B cell (primary cell): ENCODE data around the gene SLC35F2. TPM values are rescaled to one million over a fixed set of nuclear protein-coding genes. Genes with fewer than 3 reads are reported as not detected.

ENCODE experiments used
- ATAC-seq: fragments of 200-7000 bp; cut with Tn5 transposase; one replicate; pipeline ENCODE4 v1.10.0; 2021; ENCODE audit warnings: low read depth, mild to moderate bottlenecking, moderate number of reproducible peaks, moderate library complexity
- CTCF ChIA-PET: fragments of 350-600 bp; sonication (Branson Sonifier 250); formaldehyde crosslinking; loops from one replicate; lab custom pipeline; 2021; ENCODE audit warnings: antibody characterized with exemption, inconsistent platforms; lab: Charles Lee
- POLR2A ChIA-PET: fragments of 350-600 bp; sonication (Branson Sonifier 250); formaldehyde crosslinking; loops from one replicate; lab custom pipeline; 2021; ENCODE audit warnings: antibody characterized with exemption; lab: Charles Lee
- DNase-seq: peaks from one replicate; pipeline ENCODE4 v3.0.0; 2013
- H2AFZ ChIP-seq: 2 replicates; pipeline ENCODE4 v1.6.1; 2012; ENCODE audit warnings: mild to moderate bottlenecking, low read depth, low read length; ENCODE audit not compliant: insufficient read depth, poor library complexity, severe bottlenecking
- H3K27ac ChIP-seq, 2 donors: 1 replicate in 1 of 2; 2 replicates in 1 of 2; pipeline ENCODE4 v1.5.1; 2012 to 2013; ENCODE audit warnings: low read length in 2 of 2, mild to moderate bottlenecking in 2 of 2, moderate library complexity in 1 of 2
- H3K27me3 ChIP-seq, 4 experiments: fragments of 200-600 bp in 1 of 4; sonication (generic) in 1 of 4; replicated peaks in 1 of 4; 1 replicate in 2 of 4; 2 replicates in 2 of 4; pipeline versions ENCODE4 v1.6.1 to v1.7.0; 2013 to 2016; ENCODE audit warnings: low read length in 3 of 4, mild to moderate bottlenecking in 2 of 4, mixed read lengths in 1 of 4, moderate library complexity in 1 of 4; ENCODE audit not compliant: insufficient read depth in 4 of 4, control insufficient read depth in 3 of 4; ENCODE audit errors: control extremely low read depth in 1 of 4
- H3K36me3 ChIP-seq, 2 experiments: replicated peaks in 1 of 2; 1 replicate in 1 of 2; 2 replicates in 1 of 2; pipeline versions ENCODE4 v1.6.1 to v1.7.1; 2013; ENCODE audit warnings: low read length in 1 of 2; ENCODE audit not compliant: insufficient read depth in 2 of 2, control insufficient read depth in 1 of 2; ENCODE audit errors: control extremely low read depth in 1 of 2, extremely low read depth in 1 of 2
- H3K4me1 ChIP-seq, 2 donors: fragments of 200-600 bp in 1 of 2; sonication (generic) in 1 of 2; 1 replicate in 1 of 2; 2 replicates in 1 of 2; pipeline versions ENCODE4 v1.5.1 to v1.6.1; 2013 to 2017; ENCODE audit warnings: low read length in 2 of 2; ENCODE audit not compliant: control insufficient read depth in 2 of 2, insufficient read depth in 2 of 2
- H3K4me2 ChIP-seq: replicated peaks from 2 replicates; pipeline ENCODE3; 2012; ENCODE audit warnings: mild to moderate bottlenecking, low read depth, low read length; ENCODE audit not compliant: poor library complexity, severe bottlenecking
- H3K4me3 ChIP-seq, 5 experiments: fragments of 200-600 bp in 1 of 5; sonication (generic) in 1 of 5; 1 replicate in 3 of 5; 2 replicates in 2 of 5; pipeline versions ENCODE4 v1.5.1 to v1.7.0; 2011 to 2016; ENCODE audit warnings: low read length in 4 of 5, mild to moderate bottlenecking in 4 of 5, low read depth in 2 of 5, control low read depth in 1 of 5, moderate library complexity in 1 of 5; ENCODE audit not compliant: insufficient read depth in 1 of 5; ENCODE audit errors: control extremely low read depth in 1 of 5, extremely low read depth in 1 of 5
- H3K79me2 ChIP-seq: fragments of 200-600 bp; sonication (generic); one replicate; pipeline ENCODE4 v1.6.0; 2016; ENCODE audit warnings: low read length; ENCODE audit not compliant: control insufficient read depth, insufficient read depth
- H3K9ac ChIP-seq: fragments of 200-600 bp; sonication (generic); 2 replicates; pipeline ENCODE4 v1.6.1; 2017; ENCODE audit warnings: mild to moderate bottlenecking, low read length, moderate library complexity
- H3K9me3 ChIP-seq, 3 donors: one replicate each; pipeline versions ENCODE4 v1.6.1 to v1.7.1; 2013; ENCODE audit warnings: low read length in 2 of 3; ENCODE audit not compliant: control insufficient read depth in 2 of 3, insufficient read depth in 1 of 3; ENCODE audit errors: control extremely low read depth in 1 of 3
- H4K20me1 ChIP-seq: 2 replicates; pipeline ENCODE4 v1.6.0; 2012; ENCODE audit warnings: mild to moderate bottlenecking, low read length; ENCODE audit not compliant: insufficient read depth, control insufficient read depth, poor library complexity, severe bottlenecking
- H3K27ac Mint-ChIP-seq: one replicate; pipeline ENCODE4 v1.8.0; 2021; ENCODE audit warnings: mixed read lengths
- H3K27me3 Mint-ChIP-seq: one replicate; pipeline ENCODE4 v1.8.0; 2021; ENCODE audit warnings: mixed read lengths
- H3K4me1 Mint-ChIP-seq: one replicate; pipeline ENCODE4 v1.8.0; 2021; ENCODE audit warnings: mixed read lengths
- H3K4me3 Mint-ChIP-seq: one replicate; pipeline ENCODE4 v1.8.0; 2021; ENCODE audit warnings: mixed read lengths
- H3K9me3 Mint-ChIP-seq: one replicate; pipeline ENCODE4 v1.8.0; 2022; ENCODE audit warnings: mixed read lengths; ENCODE audit not compliant: insufficient read depth
- EZH2 ChIP-seq: IDR thresholded peaks from 2 replicates; pipeline ENCODE4 v1.6.1; 2012; ENCODE audit warnings: borderline replicate concordance, low read depth, mild to moderate bottlenecking, moderate library complexity, low read length; ENCODE audit not compliant: insufficient read depth, poor library complexity, severe bottlenecking
- WGBS: methylation state at CpG from one replicate; pipeline ENCODE4 v1.1.5; 2013; ENCODE audit warnings: missing lambda C conversion rate; ENCODE audit not compliant: insufficient coverage; 5-methylcytosine and 5-hydroxymethylcytosine counted together
- intact Hi-C: fragments of 100-400 bp; cut with micrococcal nuclease; formaldehyde crosslinking; loops from one replicate; pipeline ENCODE4 v1.10.0; 2022
- polyA plus RNA-seq: library from polyadenylated mRNA; depleted of rRNA; stranded (reverse); fragments of >200 nt; gene quantifications from 2 replicates; pipeline ENCODE4 v1.2.3, GENCODE V29; 2012
- total RNA-seq, 2 donors: library from RNA; stranded (reverse); fragments of 120-200 nt in 1 of 2; gene quantifications; 1 replicate in 1 of 2; 2 replicates in 1 of 2; pipeline versions ENCODE4 v1.2.3 to v1.2.4, GENCODE V29; 2013 to 2022
- TF ChIP-seq, protein P1 (sequence below): fragments of 200-600 bp; IDR thresholded peaks from one replicate; pipeline ENCODE4 v1.8.0; 2022; ENCODE audit warnings: antibody characterized with exemption, mild to moderate bottlenecking

SLC35F2 gene
- total and polyA plus RNA-seq, 2 donors (not counting 1 experiment from before 2014, with no cell fraction given): 10.9 TPM

GRCh38 chr11:107825875-107826274 lies 32.7 kb downstream of the SLC35F2 start:
- no peak overlapping the region for H3K27ac ChIP-seq
- Mint-ChIP-seq H3K27me3 (no peaks in the 10 kb centered on the region), H3K4me3 (no peak overlapping the region), H3K4me1 (peaks cover 18% of the 10 kb centered on the region), H3K27ac (peak overlapping the region; percentile 26), H3K9me3 (no peaks in the 10 kb centered on the region)
- H3K4me2 ChIP-seq: no peak overlapping the region
- H3K27me3 ChIP-seq: no peaks in the 10 kb centered on the region
- ChIA-PET CTCF (interaction anchor here (0.7 kb wide), 2 partner anchors 277 to 839 kb away, joined by 3 read pairs; partner anchors contain the start of gene DDX10), POLR2A (no interaction called here)
- no CpG with 5 or more reads among the region's 2 CpGs for WGBS
- no peak overlapping the region for H3K4me3 ChIP-seq
- ATAC-seq: no peak
- H3K79me2 ChIP-seq: peaks cover 36% of the 10 kb centered on the region
- DNase-seq: no peak
- H3K9me3 ChIP-seq: peaks cover 0 to 7% (median 0%) of the 10 kb centered on the region in 3 donors
- peaks cover 8 to 10% of the 10 kb centered on the region in 2 donors for H3K4me1 ChIP-seq
- H3K36me3 ChIP-seq: no peaks in the 10 kb centered on the region
- no peaks in the 10 kb centered on the region for H4K20me1 ChIP-seq
- H2AFZ ChIP-seq: no peak overlapping the region
- no peak overlapping the region for H3K9ac ChIP-seq
- TF ChIP-seq, protein P1, sequence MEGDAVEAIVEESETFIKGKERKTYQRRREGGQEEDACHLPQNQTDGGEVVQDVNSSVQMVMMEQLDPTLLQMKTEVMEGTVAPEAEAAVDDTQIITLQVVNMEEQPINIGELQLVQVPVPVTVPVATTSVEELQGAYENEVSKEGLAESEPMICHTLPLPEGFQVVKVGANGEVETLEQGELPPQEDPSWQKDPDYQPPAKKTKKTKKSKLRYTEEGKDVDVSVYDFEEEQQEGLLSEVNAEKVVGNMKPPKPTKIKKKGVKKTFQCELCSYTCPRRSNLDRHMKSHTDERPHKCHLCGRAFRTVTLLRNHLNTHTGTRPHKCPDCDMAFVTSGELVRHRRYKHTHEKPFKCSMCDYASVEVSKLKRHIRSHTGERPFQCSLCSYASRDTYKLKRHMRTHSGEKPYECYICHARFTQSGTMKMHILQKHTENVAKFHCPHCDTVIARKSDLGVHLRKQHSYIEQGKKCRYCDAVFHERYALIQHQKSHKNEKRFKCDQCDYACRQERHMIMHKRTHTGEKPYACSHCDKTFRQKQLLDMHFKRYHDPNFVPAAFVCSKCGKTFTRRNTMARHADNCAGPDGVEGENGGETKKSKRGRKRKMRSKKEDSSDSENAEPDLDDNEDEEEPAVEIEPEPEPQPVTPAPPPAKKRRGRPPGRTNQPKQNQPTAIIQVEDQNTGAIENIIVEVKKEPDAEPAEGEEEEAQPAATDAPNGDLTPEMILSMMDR: no peak
- TF ChIP-seq EZH2: no peak
- intact Hi-C loops: no loop called here

DNA sequence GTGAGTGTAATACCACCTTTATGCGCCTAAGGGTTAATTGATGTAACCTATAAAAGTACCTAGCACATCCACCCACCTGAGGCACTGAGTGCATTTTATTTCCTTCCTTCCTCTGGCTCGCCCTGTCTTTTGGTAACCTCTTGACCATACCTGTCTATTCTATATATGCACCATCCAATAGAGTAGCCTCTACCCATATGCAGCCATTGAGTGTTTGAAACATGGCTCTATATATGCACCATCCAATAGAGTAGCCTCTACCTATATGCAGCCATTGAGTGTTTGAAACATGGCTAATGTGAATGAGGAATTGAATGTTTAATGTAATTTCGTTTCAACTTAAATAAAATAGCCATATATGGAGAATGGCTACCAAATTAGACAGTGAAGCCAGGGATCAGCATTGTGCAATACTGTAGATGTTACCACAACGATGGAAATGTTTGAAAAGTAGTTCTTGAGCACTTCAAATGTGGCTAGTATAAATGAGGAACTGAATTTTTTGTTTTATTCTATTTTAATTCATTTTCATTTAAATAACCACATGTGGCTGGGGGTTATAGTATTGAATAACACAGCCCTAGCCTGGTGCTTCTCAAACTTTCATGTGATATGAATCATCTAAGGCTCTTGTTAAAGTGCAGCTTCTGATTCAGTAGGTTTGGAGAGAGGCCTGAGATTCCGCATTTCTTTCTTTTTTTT lies 33.8 kb downstream of the SLC35F2 start:
- no peak for ATAC-seq

More for the DNA sequence above, 33.8 kb downstream of the SLC35F2 start:
- CTCF ChIA-PET: interaction anchor here (0.7 kb wide), 1 partner anchor 840 kb away, joined by 3 read pairs; the partner anchor contains the start of gene DDX10
- Histone ChIP-seq H3K9me3 (peaks cover 0 to 1% (median 0%) of the 10 kb centered on the region in 3 donors), H3K27ac (no peak overlapping the region), H3K27me3 (no peaks in the 10 kb centered on the region), H3K4me1 (peaks cover 8 to 10% of the 10 kb centered on the region in 2 donors), H3K9ac (no peak overlapping the region), H3K36me3 (no peaks in the 10 kb centered on the region), H2AFZ (no peak overlapping the region), H3K4me3 (no peak overlapping the region), H4K20me1 (no peaks in the 10 kb centered on the region), H3K4me2 (peak overlapping the region; percentile 18), H3K79me2 (peaks cover 33% of the 10 kb centered on the region)
- Mint-ChIP-seq H3K27me3 (no peaks in the 10 kb centered on the region), H3K27ac (no peak overlapping the region), H3K4me1 (peaks cover 18% of the 10 kb centered on the region), H3K4me3 (no peak overlapping the region), H3K9me3 (no peaks in the 10 kb centered on the region)
- TF ChIP-seq, protein P1: no peak
- no peak for TF ChIP-seq EZH2
- 70% methylated on average over 2 of the region's 5 CpGs for WGBS
- no peak for DNase-seq
- POLR2A ChIA-PET: interaction anchor here (0.7 kb wide), 2 partner anchors 16 to 25 kb away, joined by 5 read pairs; no protein-coding TSS in a partner anchor
- intact Hi-C loops: no loop called here
